HG03460 (cell line): ENCODE results near the gene TGDS.

ENCODE experiments used
- ATAC-seq: cut with Tn5 transposase; IDR thresholded peaks from one replicate; pipeline ENCODE4 v1.9.1; 2021; ENCODE audit not compliant: unreplicated experiment

The TGDS gene

DNA sequence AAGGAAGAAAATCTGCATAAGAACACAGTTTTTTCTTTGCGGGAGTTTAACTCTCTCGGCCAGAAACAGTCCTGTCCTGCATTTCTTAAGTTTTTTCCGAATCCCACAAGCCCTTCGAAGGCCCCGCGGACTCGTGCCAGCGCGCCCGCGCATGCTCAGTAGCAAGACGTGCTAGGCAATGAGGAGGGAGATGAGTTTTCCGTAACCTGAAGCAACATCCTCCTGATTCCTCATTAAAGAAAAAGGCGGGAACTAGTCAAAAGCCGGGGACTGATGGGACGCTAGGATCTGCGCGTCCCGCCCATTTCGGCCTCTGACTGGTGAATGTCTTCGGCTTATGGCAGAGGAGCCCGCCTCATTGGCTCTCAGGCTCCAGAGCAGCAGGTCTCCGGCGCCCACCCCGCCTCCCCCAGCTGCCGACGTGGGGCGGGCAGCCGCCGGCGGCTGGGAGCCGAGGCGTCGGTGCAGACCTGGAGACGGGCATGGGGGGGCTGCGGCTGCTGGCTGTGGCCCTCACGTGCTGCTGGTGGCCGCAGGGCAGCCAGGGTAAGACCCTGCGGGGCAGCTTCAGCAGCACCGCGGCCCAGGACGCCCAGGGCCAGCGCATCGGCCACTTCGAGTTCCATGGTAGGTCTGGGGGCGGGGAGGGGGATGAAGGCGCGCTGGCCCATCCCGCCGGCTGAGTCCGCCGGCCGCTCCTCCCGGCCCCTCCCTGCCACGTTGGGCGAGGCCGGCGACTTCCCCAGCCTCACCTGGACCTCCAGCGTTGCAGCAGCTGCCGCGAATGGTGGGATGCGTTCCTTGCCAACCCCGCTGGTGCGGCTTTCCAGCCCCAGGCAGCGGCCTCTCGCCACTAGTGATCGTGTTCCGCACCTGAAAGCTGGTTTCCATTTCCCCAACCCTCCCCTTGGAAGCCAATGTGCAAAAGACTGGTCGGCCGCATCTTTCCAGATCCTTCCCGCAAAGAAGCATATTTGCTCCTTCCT lies 5.8 kb upstream of the TGDS start, which contains the start of gene GPR180:
GPR180 (plus strand) TSS at position 412 of the 986 bp plus-strand sequence; CDS start at position 483, 71 bp downstream.
- peak; percentile 99 for ATAC-seq

DNA sequence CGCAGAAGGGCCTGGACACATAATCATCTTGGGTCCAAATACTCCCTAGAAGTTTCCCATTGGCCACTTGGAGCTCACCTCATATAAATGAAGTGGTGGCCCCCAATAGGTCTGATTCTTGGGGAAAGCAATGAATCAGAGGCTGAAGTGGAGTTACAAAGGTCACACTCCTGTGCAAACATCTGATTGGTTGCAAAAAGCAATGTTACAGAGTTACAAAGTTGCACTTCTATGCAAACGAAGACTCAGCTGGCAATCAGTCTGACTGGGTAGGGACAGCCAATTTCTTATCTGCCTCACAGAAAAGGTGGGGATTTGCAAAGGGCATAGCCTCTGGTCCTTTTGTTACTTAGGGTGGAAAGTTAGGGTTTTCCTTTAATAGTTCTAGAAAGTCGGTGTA lies 3.9 kb upstream of the TGDS start:
- no peak for ATAC-seq

- no peak for ATAC-seq
Observed at GRCh38 chr13:94598281-94598680, 2.3 kb upstream of the TGDS start.

GRCh38 chr13:94596575-94596971 lies 621 bp upstream of the TGDS start:
- no peak for ATAC-seq

DNA sequence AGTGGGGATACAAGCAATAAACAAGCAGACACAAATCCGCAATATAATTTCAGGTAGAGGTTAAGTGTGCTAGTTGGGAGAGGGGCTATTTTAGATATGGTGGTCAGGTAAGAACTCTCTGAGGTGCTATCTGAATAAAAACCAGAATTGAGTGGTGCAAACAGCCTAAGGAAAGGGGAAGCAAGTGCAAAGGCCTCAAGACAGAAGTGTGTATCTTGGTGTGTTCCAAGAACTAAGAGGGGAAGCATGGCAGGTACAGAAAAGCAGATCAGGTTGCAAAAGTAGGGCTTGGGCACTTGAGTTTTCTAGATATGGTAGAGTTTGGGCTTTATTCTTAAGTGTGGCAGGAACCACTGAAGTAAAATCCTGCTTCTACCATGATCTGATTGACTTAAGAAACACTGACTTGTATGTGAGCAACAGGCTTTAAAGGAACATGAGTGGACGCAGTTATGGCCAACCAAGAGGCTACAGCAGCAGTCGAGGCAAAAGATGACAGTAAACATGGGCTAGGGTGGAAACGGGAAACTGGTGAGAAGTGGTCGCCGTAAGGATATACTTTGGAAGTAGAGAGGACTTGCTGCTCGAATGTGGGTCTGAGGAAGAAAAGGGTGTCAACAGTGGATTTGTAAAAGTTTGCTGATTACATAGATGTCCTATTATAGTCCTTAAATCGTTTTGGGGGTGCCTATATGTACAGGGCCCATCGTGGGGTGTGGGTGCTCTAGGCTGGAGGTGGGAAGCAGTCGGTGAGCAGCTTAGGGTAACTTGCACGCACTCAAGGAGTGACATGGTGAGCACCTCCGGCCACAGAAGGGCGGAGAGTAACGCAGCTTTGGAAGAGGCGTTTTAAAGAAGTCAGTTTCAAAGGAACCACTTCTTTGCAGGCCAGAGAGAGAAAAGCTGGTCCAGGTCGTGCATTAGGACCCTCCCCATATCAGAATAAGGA lies 677 bp downstream of the TGDS start:
- peak; percentile 54 for ATAC-seq

GRCh38 chr13:94590744-94591143 lies 5.2 kb downstream of the TGDS start:
- ATAC-seq = no peak

GRCh38 chr13:94588541-94588940 lies 7.4 kb downstream of the TGDS start:
- no peak for ATAC-seq

- no peak for ATAC-seq
Observed at GRCh38 chr13:94586371-94586770, 9.6 kb downstream of the TGDS start.

- no peak for ATAC-seq
Observed at GRCh38 chr13:94585543-94586101, 10.3 kb downstream of the TGDS start.

DNA sequence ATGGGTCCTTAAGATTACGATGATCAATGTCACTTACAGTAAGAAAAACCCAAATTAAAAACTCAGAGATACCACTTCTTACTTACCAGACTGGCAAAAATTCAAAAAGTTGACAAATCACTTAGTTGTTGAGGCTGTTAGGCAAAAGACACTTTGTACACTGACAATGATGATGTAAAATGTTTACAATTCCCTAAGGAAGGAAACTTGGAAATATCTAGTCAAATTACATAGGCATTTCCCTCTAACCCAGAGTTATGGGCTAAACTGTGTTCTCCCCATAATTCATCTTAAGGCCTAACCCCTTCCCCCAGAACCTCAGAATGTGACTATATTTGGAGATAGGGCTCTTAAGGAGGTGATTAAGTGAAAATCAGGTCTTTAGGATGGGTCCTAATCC lies 12.0 kb downstream of the TGDS start:
- no peak for ATAC-seq

DNA sequence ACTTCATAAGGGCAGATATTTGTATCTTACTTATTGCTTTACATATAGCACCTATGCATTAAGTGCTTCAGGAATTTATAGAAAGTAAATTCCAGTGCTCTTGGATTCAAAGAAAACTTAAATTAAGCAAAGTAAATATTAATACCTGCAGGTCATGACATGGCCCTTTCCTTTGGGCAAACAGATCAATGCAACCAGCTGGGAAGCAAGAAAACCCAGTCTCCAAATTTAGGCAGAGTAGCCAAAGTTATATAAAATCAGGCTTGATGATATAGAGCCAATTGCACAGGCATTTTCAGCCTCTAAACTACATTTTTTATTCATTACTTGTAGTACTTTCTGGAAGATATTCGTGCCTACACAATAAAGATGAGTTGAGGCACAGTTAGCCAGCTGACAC lies 16.9 kb downstream of the TGDS start:
- no peak for ATAC-seq

- no peak for ATAC-seq
Observed at GRCh38 chr13:94569615-94570014, 26.3 kb downstream of the TGDS start.

DNA sequence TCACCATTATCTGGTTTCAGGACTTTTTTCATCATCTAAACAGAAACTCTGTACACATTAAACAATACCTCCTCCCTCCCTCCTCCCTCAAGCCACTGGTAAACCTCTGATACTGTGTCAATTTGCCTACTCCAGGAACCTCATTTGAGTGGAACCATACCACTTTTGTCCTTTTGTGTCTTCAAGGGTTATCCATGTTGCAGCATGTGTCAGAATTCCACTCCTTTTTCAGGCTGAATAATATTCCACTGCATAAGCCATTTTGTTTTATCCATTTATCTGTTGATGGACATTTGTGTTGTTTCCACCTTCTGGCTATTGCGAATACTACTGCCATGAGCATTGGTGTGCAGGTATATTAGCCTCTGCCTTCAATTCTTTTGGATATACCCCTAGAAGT lies 27.5 kb downstream of the TGDS start:
- no peak for ATAC-seq

- no peak for ATAC-seq
Observed at GRCh38 chr13:94567581-94567980, 28.4 kb downstream of the TGDS start.

GRCh38 chr13:94561126-94561525 lies 34.8 kb downstream of the TGDS start:
- no peak for ATAC-seq

- no peak for ATAC-seq
Observed at GRCh38 chr13:94560116-94560515, 35.8 kb downstream of the TGDS start.

DNA sequence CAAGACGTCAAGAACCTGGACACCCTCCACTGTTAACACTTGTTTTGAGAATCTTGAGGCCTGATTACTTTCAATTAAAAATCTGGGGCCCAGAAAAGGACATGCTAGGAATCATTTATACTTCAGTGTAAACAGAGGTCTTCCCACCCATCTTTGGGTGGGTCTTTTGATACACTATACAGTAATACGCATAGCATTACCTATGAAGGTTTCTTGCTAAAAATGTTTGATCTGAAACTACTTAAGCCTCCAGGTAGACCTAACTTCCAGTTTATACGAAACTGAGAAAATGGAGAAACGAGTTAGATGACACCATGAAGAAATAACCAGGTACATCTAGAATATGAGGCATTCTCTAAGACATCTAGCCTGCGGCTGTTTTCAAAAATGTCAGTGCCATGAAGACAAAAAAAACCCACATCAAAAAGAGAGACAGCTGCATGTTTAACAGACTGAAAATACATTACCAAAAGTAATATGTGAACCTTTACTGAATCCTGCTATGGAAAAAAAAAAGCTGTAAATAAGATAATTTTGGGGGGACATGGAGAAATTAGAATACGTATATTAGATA lies 36.6 kb downstream of the TGDS start:
- ATAC-seq = no peak

DNA sequence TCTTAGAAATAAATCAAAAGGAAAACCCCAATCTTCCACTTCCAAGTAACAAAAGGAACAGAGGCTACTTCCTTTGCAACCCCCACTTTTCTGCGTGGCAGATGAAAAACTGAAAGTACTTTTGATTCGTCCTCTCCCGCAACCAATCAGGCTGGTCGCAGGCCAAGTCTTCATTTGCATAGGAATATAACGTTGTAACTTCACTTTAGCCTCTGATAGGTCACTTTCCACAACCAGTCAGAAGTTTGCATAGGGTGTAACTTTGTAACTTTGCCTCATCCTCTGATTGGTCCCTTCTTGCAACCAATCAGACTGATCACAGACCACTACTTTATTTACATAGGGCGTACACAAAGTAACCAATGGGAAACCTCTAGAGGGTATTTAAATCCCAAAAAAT lies 37.2 kb downstream of the TGDS start:
- ATAC-seq = no peak

GRCh38 chr13:94557684-94558235 lies 38.2 kb downstream of the TGDS start:
- no peak for ATAC-seq

DNA sequence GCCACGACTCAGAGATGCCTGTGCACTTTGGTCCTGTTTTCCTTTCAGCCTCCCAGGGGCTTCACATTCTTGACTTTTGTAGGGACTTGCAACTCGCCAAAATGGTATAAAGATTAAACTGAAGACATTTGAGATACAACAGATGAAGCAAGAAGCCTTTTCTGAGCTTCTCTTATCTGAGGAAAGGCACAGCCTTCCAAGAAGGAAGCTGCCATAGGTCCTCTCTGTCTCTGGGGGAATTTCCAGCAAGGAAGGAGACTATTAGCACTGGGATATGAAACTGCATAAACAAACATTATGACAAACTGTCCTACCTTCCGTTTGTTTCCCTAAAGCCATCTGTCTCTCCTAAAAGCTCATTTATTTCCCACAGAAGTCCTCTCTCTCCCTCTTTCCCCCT lies 39.3 kb downstream of the TGDS start:
- no peak for ATAC-seq

DNA sequence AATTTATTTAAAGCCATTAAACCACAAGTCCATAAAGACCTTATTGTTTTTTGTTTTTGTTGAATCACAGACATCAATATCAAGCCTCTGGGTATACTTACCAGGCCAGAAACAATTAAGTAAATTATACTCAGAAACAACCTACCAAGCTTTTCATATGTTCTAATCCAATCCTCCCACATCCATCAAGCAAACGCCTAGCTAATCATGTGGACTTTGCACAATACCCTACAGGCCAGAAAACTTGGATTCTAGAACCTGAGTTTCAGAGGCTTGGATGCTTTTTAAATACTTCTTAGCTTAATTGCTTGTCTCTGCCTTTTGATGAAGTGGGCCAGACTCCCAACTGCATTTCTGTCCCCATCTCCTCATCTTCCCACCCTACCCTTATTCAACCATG lies 39.9 kb downstream of the TGDS start:
- no peak for ATAC-seq
